Neural progenitor cell (in vitro differentiated cells): Measurements from ENCODE around the gene PARVG. TPM values are rescaled to one million over a fixed set of nuclear protein-coding genes. Genes with fewer than 3 reads are reported as not detected.

Experiments used
- DNase-seq: peaks from one replicate; pipeline ENCODE4 v3.0.0-alpha.2; 2016; ENCODE audit warnings: low spot score
- H2AFZ ChIP-seq: fragments of 200-600 bp; sonication (generic); replicated peaks from 2 replicates; pipeline ENCODE4 v1.6.1; 2016; ENCODE audit warnings: antibody characterized with exemption
- H3F3A ChIP-seq: fragments of 200-600 bp; sonication (generic); 2 replicates; pipeline ENCODE4 v1.6.1; 2016; ENCODE audit warnings: antibody characterized with exemption, low read depth
- H3K27ac ChIP-seq: fragments of 200-600 bp; sonication (generic); 2 replicates; pipeline ENCODE4 v1.5.1; 2016; ENCODE audit warnings: mild to moderate bottlenecking
- H3K27me3 ChIP-seq: fragments of 200-600 bp; sonication (generic); 2 replicates; pipeline ENCODE4 v1.6.1; 2016; ENCODE audit warnings: mild to moderate bottlenecking, moderate library complexity
- H3K36me3 ChIP-seq: fragments of 200-600 bp; sonication (generic); 2 replicates; pipeline ENCODE4 v1.5.1; 2016
- H3K4me1 ChIP-seq: fragments of 200-600 bp; sonication (generic); 2 replicates; pipeline ENCODE4 v1.6.1; 2016; ENCODE audit warnings: mixed run types
- H3K4me2 ChIP-seq: fragments of 200-600 bp; sonication (generic); 2 replicates; pipeline ENCODE4 v1.6.1; 2016
- H3K4me3 ChIP-seq: fragments of 200-600 bp; sonication (generic); 2 replicates; pipeline ENCODE4 v1.5.1; 2016
- H3K79me2 ChIP-seq: fragments of 200-600 bp; sonication (generic); 2 replicates; pipeline ENCODE4 v1.6.1; 2016; ENCODE audit warnings: low read depth
- H3K9ac ChIP-seq: fragments of 200-600 bp; sonication (generic); 2 replicates; pipeline ENCODE4 v1.6.1; 2016
- H3K9me3 ChIP-seq: fragments of 200-600 bp; sonication (generic); 2 replicates; pipeline ENCODE4 v1.5.1; 2016; ENCODE audit warnings: low read depth
- H4K20me1 ChIP-seq: fragments of 200-600 bp; sonication (generic); 2 replicates; pipeline ENCODE4 v1.6.1; 2016; ENCODE audit warnings: low read depth
- H3K27ac Mint-ChIP-seq: 3 replicates; pipeline ENCODE4 v1.8.0; 2021; ENCODE audit warnings: mixed read lengths
- H3K27me3 Mint-ChIP-seq: 2 replicates; pipeline ENCODE4 v1.8.0; 2022; ENCODE audit warnings: low read depth, mild to moderate bottlenecking, inconsistent platforms, moderate library complexity, mixed read lengths; ENCODE audit not compliant: insufficient read depth
- H3K36me3 Mint-ChIP-seq: 3 replicates; pipeline ENCODE4 v1.8.0; 2021; ENCODE audit warnings: mixed read lengths
- H3K4me1 Mint-ChIP-seq: 3 replicates; pipeline ENCODE4 v1.8.0; 2021; ENCODE audit warnings: mixed read lengths
- H3K4me3 Mint-ChIP-seq: 3 replicates; pipeline ENCODE4 v1.8.0; 2021; ENCODE audit warnings: mild to moderate bottlenecking, moderate library complexity, mixed read lengths
- H3K9me3 Mint-ChIP-seq: 3 replicates; pipeline ENCODE4 v1.8.0; 2020; ENCODE audit warnings: mixed read lengths
- EZH2 ChIP-seq: fragments of 200-600 bp; sonication (generic); IDR thresholded peaks from 2 replicates; pipeline ENCODE4 v1.6.1; 2017; ENCODE audit warnings: antibody characterized with exemption, mild to moderate bottlenecking, moderate library complexity
- EZH2phosphoT487 ChIP-seq: fragments of 200-600 bp; sonication (generic); IDR thresholded peaks from 2 replicates; pipeline ENCODE4 v1.6.1; 2017; ENCODE audit warnings: antibody characterized with exemption
- total RNA-seq: library from RNA; depleted of rRNA; stranded (reverse); fragments of >200 nt; gene quantifications from 2 replicates; pipeline ENCODE4 v1.2.3, GENCODE V29; 2015; ENCODE audit warnings: low replicate concordance
- TF ChIP-seq, protein P1 (sequence below): fragments of 200-600 bp; sonication (generic); IDR thresholded peaks from 2 replicates; pipeline ENCODE4 v1.5.1; 2017; ENCODE audit warnings: antibody characterized with exemption, mild to moderate bottlenecking

Gene PARVG
- total RNA-seq, 1 donor from 2014 or later, result not detected

DNA sequence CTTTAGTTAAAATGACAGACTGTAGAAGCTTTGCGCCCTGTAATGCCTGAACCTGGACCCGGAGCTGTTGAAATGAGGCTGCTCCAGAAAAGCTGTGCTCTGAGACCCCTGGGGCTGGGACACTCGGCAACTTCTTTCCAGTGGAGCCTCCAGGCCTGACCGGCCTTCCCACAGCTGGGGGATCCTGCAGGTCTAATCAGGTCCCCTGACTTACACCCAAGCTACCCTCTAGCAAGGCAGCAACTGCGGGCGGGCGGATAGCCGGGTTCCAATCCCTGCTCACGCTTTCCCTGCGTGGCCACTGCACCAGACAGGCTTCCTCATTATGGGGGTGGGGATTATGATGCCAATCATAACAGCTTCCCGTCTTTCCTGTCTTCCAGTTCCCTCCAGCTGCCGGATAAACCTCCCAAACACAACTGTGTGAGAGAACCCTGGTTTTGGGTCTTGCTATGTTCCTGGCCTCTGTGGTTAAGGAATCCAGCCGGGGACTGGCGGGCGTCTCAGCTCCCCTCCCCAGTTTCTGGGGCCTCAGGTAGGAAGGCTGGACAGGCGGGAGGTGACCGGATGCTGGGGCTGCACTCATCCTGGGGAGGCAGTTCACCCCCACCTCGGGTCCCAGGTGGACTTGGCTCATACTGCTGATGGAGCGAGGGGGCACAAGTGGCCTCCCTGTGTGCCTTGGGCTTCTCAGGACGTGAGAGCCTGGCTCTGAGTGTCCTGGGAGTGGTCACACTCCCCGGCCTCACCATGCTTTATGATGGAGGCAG, 38.6 kb downstream of the PARVG start:
- Histone ChIP-seq H3K4me3 (no peak overlapping the region), H3K27ac (no peak overlapping the region), H3K9ac (no peak overlapping the region), H3K4me1 (no peaks in the 10 kb centered on the region), H3F3A (no peaks in the 10 kb centered on the region), H4K20me1 (no peaks in the 10 kb centered on the region), H3K27me3 (no peaks in the 10 kb centered on the region), H2AFZ (no peak overlapping the region), H3K36me3 (no peaks in the 10 kb centered on the region), H3K4me2 (no peak overlapping the region), H3K9me3 (no peaks in the 10 kb centered on the region), H3K79me2 (no peaks in the 10 kb centered on the region)
- Mint-ChIP-seq H3K27me3 (peaks cover 4% of the 10 kb centered on the region), H3K4me1 (peaks cover 5% of the 10 kb centered on the region), H3K9me3 (peaks cover 6% of the 10 kb centered on the region), H3K36me3 (no peaks in the 10 kb centered on the region), H3K27ac (no peak overlapping the region), H3K4me3 (no peak overlapping the region)
- no peak for TF ChIP-seq EZH2
- TF ChIP-seq EZH2phosphoT487, result no peak
- TF ChIP-seq, protein P1, sequence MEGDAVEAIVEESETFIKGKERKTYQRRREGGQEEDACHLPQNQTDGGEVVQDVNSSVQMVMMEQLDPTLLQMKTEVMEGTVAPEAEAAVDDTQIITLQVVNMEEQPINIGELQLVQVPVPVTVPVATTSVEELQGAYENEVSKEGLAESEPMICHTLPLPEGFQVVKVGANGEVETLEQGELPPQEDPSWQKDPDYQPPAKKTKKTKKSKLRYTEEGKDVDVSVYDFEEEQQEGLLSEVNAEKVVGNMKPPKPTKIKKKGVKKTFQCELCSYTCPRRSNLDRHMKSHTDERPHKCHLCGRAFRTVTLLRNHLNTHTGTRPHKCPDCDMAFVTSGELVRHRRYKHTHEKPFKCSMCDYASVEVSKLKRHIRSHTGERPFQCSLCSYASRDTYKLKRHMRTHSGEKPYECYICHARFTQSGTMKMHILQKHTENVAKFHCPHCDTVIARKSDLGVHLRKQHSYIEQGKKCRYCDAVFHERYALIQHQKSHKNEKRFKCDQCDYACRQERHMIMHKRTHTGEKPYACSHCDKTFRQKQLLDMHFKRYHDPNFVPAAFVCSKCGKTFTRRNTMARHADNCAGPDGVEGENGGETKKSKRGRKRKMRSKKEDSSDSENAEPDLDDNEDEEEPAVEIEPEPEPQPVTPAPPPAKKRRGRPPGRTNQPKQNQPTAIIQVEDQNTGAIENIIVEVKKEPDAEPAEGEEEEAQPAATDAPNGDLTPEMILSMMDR, result no peak
- no peak for DNase-seq

DNA sequence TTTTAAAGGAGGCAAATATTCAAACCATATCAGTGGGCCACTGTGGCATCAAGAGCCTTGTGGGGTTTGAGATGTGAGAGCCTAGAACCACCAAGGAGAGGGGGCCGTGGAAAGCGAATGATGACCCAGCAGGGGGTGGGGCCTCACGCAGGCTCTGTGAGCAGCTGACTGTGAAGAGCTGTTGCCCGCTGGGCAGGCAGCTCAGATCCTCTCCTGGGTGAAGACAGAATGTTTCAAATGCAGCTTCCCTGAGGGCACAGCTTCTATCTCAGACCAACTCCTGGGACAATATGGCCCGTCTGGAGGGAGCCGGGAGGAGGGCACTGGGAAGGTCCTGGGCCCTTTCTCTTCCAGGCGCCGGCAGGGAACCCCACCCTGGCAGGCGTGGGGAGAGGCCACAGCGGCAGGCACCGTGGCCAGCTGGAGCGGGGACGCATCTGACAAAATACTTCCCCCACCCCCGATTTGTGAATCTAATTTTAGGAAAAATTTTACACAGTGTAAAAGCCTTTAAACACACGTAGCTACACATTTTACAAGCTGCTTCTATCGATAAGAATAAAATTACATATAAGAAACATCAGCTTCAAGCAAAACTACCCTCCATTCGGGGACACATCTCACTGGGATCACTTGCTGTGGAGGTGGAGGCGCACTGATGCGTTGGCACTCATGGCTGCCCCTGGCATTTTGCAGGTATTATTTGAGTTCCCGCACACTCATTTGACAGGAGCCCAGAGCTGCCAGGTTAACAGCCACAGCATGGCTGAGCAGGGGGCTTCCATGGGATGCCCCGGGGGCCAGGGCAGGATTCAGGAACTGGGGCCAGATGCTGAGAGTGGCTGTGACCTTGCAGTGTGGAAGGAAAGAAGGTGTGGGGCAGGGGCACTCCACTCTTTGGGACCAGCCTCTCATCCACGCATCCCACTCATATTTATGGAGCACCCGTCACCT, 40.3 kb downstream of the PARVG start:
- no peaks in the 10 kb centered on the region for H3K4me1 ChIP-seq
- TF ChIP-seq, protein P1, result no peak
- TF ChIP-seq EZH2phosphoT487 (no peak), EZH2 (no peak)
- no peak overlapping the region for H3K27ac ChIP-seq
- no peak overlapping the region for H3K9ac ChIP-seq
- Mint-ChIP-seq H3K4me1 (peaks cover 5% of the 10 kb centered on the region), H3K36me3 (no peaks in the 10 kb centered on the region), H3K27ac (no peak overlapping the region), H3K27me3 (peaks cover 4% of the 10 kb centered on the region), H3K9me3 (peaks cover 6% of the 10 kb centered on the region), H3K4me3 (no peak overlapping the region)
- no peak overlapping the region for H2AFZ ChIP-seq
- H3K27me3 ChIP-seq, result no peaks in the 10 kb centered on the region
- DNase-seq, result no peak
- no peaks in the 10 kb centered on the region for H3K79me2 ChIP-seq
- no peaks in the 10 kb centered on the region for H3F3A ChIP-seq
- no peak overlapping the region for H3K4me2 ChIP-seq
- H3K4me3 ChIP-seq, result no peak overlapping the region
- no peaks in the 10 kb centered on the region for H3K9me3 ChIP-seq
- H4K20me1 ChIP-seq, result no peaks in the 10 kb centered on the region
- no peaks in the 10 kb centered on the region for H3K36me3 ChIP-seq

DNA sequence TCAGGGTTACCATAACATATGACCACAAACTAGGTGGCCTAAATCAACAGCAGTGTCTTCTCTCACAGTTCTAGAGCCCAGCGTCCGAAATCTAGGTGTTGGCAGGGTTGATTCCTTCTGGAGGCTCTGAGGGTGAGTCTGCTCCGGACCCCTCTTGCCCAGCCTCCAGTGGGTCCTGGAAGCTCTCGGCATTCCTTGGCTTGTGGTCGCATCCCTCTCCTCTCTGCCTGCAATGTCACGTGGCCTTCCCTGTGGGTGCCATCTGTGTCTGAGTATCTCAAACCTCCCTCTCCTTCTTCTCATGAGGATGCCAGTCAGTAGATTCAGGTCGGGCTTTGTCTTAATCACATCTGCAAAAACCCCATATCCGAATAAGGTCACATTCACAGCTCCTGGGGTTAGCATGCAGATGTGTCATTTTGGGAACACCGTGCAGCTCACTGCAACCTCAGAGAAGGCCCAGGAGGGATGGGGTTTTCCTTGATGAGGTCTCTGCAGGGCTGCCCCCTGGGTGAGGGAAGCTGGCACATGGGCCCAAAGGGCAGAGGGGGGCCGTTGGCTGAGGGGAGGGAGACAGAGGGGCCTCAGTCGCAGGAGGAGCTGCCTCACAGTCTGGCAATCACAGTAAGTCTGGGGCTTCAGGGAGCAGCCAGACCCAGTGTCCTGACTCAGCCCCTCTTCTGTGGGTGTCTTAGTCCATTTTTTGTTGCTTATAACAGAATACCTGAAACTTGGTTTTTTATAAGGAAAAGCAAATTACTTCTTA, 41.2 kb downstream of the PARVG start:
- Histone ChIP-seq H3K9me3 (no peaks in the 10 kb centered on the region), H3K79me2 (no peaks in the 10 kb centered on the region), H3K4me3 (no peak overlapping the region), H3K9ac (no peak overlapping the region), H4K20me1 (no peaks in the 10 kb centered on the region), H3K4me1 (no peaks in the 10 kb centered on the region), H3K36me3 (no peaks in the 10 kb centered on the region), H3K27me3 (no peaks in the 10 kb centered on the region), H3K27ac (no peak overlapping the region), H2AFZ (no peak overlapping the region), H3K4me2 (no peak overlapping the region), H3F3A (no peaks in the 10 kb centered on the region)
- H3K9me3 Mint-ChIP-seq, result peaks cover 6% of the 10 kb centered on the region
- H3K36me3 Mint-ChIP-seq, result no peaks in the 10 kb centered on the region
- no peak for DNase-seq
- H3K27ac Mint-ChIP-seq, result no peak overlapping the region
- H3K4me3 Mint-ChIP-seq, result no peak overlapping the region
- peaks cover 4% of the 10 kb centered on the region for H3K27me3 Mint-ChIP-seq
- H3K4me1 Mint-ChIP-seq, result peaks cover 5% of the 10 kb centered on the region
- TF ChIP-seq EZH2phosphoT487 (no peak), EZH2 (no peak)
